ENCODE results near the gene RAB36. TPM values are rescaled to one million over a fixed set of nuclear protein-coding genes. Genes with fewer than 3 reads are reported as not detected.
"Not testable (repeated sequence)": the region's sequence is repeated elsewhere in the genome, so short reads cannot be mapped to it uniquely, and the experiment has no call there.

The RAB36 gene
- total and polyA plus RNA-seq, 8 donors: 3.8 to 15.0 (median 10.1) TPM

- intact Hi-C loops (cut with DNase I): no loop called here
- Histone ChIP-seq H3K27me3 (no peaks in the 10 kb centered on the region), H3K36me3 (no peaks in the 10 kb centered on the region), H3K4me3 (no peak overlapping the region), H3K9me3 (no peaks in the 10 kb centered on the region), H3K4me1 (no peaks in the 10 kb centered on the region), H3K27ac (no peak overlapping the region)
- DNase-seq (peak in 1 of 4 donors; percentile 30), ATAC-seq (no peak)
- TF ChIP-seq, protein P1, sequence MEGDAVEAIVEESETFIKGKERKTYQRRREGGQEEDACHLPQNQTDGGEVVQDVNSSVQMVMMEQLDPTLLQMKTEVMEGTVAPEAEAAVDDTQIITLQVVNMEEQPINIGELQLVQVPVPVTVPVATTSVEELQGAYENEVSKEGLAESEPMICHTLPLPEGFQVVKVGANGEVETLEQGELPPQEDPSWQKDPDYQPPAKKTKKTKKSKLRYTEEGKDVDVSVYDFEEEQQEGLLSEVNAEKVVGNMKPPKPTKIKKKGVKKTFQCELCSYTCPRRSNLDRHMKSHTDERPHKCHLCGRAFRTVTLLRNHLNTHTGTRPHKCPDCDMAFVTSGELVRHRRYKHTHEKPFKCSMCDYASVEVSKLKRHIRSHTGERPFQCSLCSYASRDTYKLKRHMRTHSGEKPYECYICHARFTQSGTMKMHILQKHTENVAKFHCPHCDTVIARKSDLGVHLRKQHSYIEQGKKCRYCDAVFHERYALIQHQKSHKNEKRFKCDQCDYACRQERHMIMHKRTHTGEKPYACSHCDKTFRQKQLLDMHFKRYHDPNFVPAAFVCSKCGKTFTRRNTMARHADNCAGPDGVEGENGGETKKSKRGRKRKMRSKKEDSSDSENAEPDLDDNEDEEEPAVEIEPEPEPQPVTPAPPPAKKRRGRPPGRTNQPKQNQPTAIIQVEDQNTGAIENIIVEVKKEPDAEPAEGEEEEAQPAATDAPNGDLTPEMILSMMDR (IDR thresholded peaks at IDR 0.05): no peak
Observed at GRCh38 chr22:23129149-23129548, 16.1 kb upstream of the RAB36 start.

- H3K36me3 ChIP-seq: no peaks in the 10 kb centered on the region
- no peaks in the 10 kb centered on the region for H3K27me3 ChIP-seq
- H3K4me1 ChIP-seq: no peaks in the 10 kb centered on the region
- ATAC-seq: no peak
- TF ChIP-seq, protein P1 (IDR thresholded peaks at IDR 0.05): no peak
- H3K9me3 ChIP-seq: no peaks in the 10 kb centered on the region
- intact Hi-C loops (cut with DNase I): loop anchor here in 1 of 2 donors (2.0 kb wide), 1 partner anchor 174 kb away; no protein-coding TSS in a partner anchor
- no peak overlapping the region for H3K4me3 ChIP-seq
- peak in 1 of 4 donors; percentile 34 for DNase-seq
- H3K27ac ChIP-seq: no peak overlapping the region
Observed at GRCh38 chr22:23130697-23131096, 14.6 kb upstream of the RAB36 start.

GRCh38 chr22:23131931-23132330, 13.3 kb upstream of the RAB36 start:
- no peaks in the 10 kb centered on the region for H3K36me3 ChIP-seq
- H3K27me3 ChIP-seq: no peaks in the 10 kb centered on the region
- no peak overlapping the region for H3K27ac ChIP-seq
- intact Hi-C loops (cut with DNase I): loop anchor here in 1 of 2 donors (2.0 kb wide), 1 partner anchor 175 kb away; no protein-coding TSS in a partner anchor
- no peak overlapping the region for H3K4me3 ChIP-seq
- no peaks in the 10 kb centered on the region for H3K4me1 ChIP-seq
- H3K9me3 ChIP-seq: no peaks in the 10 kb centered on the region
- ATAC-seq: no peak
- DNase-seq: no peak
- TF ChIP-seq, protein P1 (IDR thresholded peaks at IDR 0.05): no peak

DNA sequence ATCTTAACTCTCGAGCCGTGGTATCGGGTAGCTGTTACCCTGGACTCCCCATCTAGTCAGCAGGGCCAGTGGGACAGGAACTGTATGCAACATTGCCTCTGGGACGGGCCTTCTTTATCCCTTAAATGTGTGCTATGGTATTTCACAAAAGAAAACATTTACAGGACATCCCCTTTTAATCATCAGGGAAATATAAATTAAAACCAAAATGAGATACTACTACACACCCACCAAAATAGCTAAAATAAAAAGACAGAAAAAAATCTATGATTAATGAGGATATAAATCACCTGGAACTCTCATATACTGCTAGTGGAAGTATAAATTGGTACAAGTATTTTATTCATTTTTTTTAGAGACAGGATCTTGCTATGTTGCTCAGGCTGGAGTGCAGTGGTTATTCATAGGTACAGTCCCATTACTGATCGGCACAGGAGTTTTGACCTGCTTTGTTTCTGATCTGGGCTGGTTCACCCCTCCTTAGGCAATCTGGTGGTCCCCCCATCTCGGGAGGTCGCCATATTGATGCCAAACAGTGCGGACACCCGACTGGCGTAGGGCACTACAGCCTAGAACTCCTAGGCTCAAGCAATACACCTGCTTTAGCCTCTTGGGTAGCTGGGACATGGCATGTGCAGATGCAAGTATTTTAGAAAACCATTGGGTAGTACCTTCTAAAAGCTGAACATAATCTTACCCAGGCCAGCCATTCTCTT, 12.7 kb upstream of the RAB36 start:
- peak in 1 of 4 donors; percentile 17 for DNase-seq
- no peak overlapping the region for H3K27ac ChIP-seq
- H3K4me3 ChIP-seq: no peak overlapping the region
- no peaks in the 10 kb centered on the region for H3K27me3 ChIP-seq
- TF ChIP-seq, protein P1 (IDR thresholded peaks at IDR 0.05): no peak
- ATAC-seq: no peak
- H3K4me1 ChIP-seq: no peaks in the 10 kb centered on the region
- no peaks in the 10 kb centered on the region for H3K9me3 ChIP-seq
- no peaks in the 10 kb centered on the region for H3K36me3 ChIP-seq
- intact Hi-C loops (cut with DNase I): no loop called here

GRCh38 chr22:23133922-23134321, 11.4 kb upstream of the RAB36 start:
- ATAC-seq (no peak), DNase-seq (peak in 1 of 4 donors; percentile 36)
- TF ChIP-seq, protein P1 (IDR thresholded peaks at IDR 0.05): no peak
- H3K4me1 ChIP-seq: peaks cover 0 to 11% of the 10 kb centered on the region in 2 donors
- H3K4me3 ChIP-seq: no peak overlapping the region
- intact Hi-C loops (cut with DNase I): no loop called here
- no peaks in the 10 kb centered on the region for H3K27me3 ChIP-seq
- no peak overlapping the region for H3K27ac ChIP-seq
- no peaks in the 10 kb centered on the region for H3K36me3 ChIP-seq
- no peaks in the 10 kb centered on the region for H3K9me3 ChIP-seq

- peaks cover 3 to 18% of the 10 kb centered on the region in 2 donors for H3K4me1 ChIP-seq
- H3K4me3 ChIP-seq; H3K27me3 ChIP-seq; H3K36me3 ChIP-seq; ATAC-seq; H3K9me3 ChIP-seq; intact Hi-C loops (cut with DNase I): not testable (repeated sequence)
- DNase-seq: peak in 1 of 4 donors; percentile 34
- peak overlapping the region in 1 of 2 donors; percentile 72 for H3K27ac ChIP-seq
Observed at GRCh38 chr22:23136991-23137390, 8.3 kb upstream of the RAB36 start.
